Neuronal stem cell (in vitro differentiated cells): ENCODE results near the gene DCT.

ENCODE experiments used
- DNase-seq: peaks from one replicate; pipeline ENCODE4 v3.0.0-alpha.2; 2013; ENCODE audit warnings: low spot score
- H2AFZ ChIP-seq: one replicate; pipeline ENCODE4 v1.6.1; 2013; ENCODE audit warnings: mild to moderate bottlenecking, low read length, inconsistent platforms
- H2AK5ac ChIP-seq: 2 replicates; pipeline ENCODE4 v1.6.1; 2013; ENCODE audit warnings: low read depth, mild to moderate bottlenecking, inconsistent platforms, low read length, moderate library complexity, mixed read lengths
- H2BK120ac ChIP-seq: 2 replicates; pipeline ENCODE4 v1.6.1; 2013; ENCODE audit warnings: low read depth, mild to moderate bottlenecking, inconsistent platforms, low read length, moderate library complexity, mixed read lengths
- H2BK12ac ChIP-seq: one replicate; pipeline ENCODE4 v1.6.1; 2013; ENCODE audit warnings: low read length, inconsistent platforms
- H2BK15ac ChIP-seq: 2 replicates; pipeline ENCODE4 v1.6.1; 2013; ENCODE audit warnings: mild to moderate bottlenecking, low read length, inconsistent platforms, mixed read lengths
- H2BK5ac ChIP-seq: one replicate; pipeline ENCODE4 v1.6.1; 2013; ENCODE audit warnings: inconsistent platforms, mild to moderate bottlenecking, low read length, moderate library complexity
- H3K14ac ChIP-seq: one replicate; pipeline ENCODE4 v1.6.1; 2013; ENCODE audit warnings: low read length, inconsistent platforms
- H3K18ac ChIP-seq: 2 replicates; pipeline ENCODE4 v1.6.1; 2013; ENCODE audit warnings: low read length, inconsistent platforms
- H3K23ac ChIP-seq: 2 replicates; pipeline ENCODE4 v1.6.1; 2013; ENCODE audit warnings: low read depth, mild to moderate bottlenecking, mixed read lengths, low read length, inconsistent platforms; ENCODE audit not compliant: poor library complexity
- H3K27ac ChIP-seq: replicated peaks from 3 replicates; pipeline ENCODE4 v1.5.1; 2013; ENCODE audit warnings: low read length, inconsistent platforms
- H3K27me3 ChIP-seq, 3 experiments: 2 replicates each; pipeline ENCODE4 v1.6.1; 2013; ENCODE audit warnings: low read length in 3 of 3, mild to moderate bottlenecking in 2 of 3, inconsistent platforms in 1 of 3, low read depth in 1 of 3, mixed read lengths in 1 of 3, moderate library complexity in 1 of 3; ENCODE audit not compliant: control insufficient read depth in 3 of 3, insufficient read depth in 3 of 3
- H3K36me3 ChIP-seq, 2 donors: replicated peaks in 1 of 2; 2 replicates each; pipeline ENCODE4 v1.6.1; 2013; ENCODE audit warnings: low read length in 2 of 2; ENCODE audit not compliant: control insufficient read depth in 2 of 2, insufficient read depth in 2 of 2
- H3K4ac ChIP-seq: 2 replicates; pipeline ENCODE4 v1.6.1; 2013; ENCODE audit warnings: inconsistent platforms, mild to moderate bottlenecking, low read length, moderate library complexity
- H3K4me1 ChIP-seq, 2 donors: 1 replicate in 1 of 2; 2 replicates in 1 of 2; pipeline ENCODE4 v1.6.1; 2013; ENCODE audit warnings: low read length in 2 of 2, low read depth in 1 of 2; ENCODE audit not compliant: control insufficient read depth in 2 of 2, insufficient read depth in 1 of 2
- H3K4me2 ChIP-seq: one replicate; pipeline ENCODE4 v1.6.1; 2013; ENCODE audit warnings: mild to moderate bottlenecking, low read length, inconsistent platforms; ENCODE audit not compliant: insufficient read depth, poor library complexity, severe bottlenecking
- H3K4me3 ChIP-seq, 2 donors: 2 replicates each; pipeline ENCODE4 v1.5.1; 2013; ENCODE audit warnings: low read length in 2 of 2, mild to moderate bottlenecking in 2 of 2, inconsistent platforms in 1 of 2, moderate library complexity in 1 of 2
- H3K79me1 ChIP-seq: one replicate; pipeline ENCODE4 v1.6.1; 2013; ENCODE audit warnings: low read depth, mild to moderate bottlenecking, inconsistent platforms, low read length, moderate library complexity
- H3K9ac ChIP-seq: one replicate; pipeline ENCODE4 v1.6.1; 2013; ENCODE audit warnings: mild to moderate bottlenecking, low read depth, low read length, inconsistent platforms; ENCODE audit not compliant: poor library complexity
- H3K9me3 ChIP-seq, 2 donors: replicated peaks in 1 of 2; 2 replicates each; pipeline versions ENCODE3 to v1.6.1; 2013; ENCODE audit warnings: low read length in 2 of 2, mild to moderate bottlenecking in 2 of 2, inconsistent platforms in 1 of 2, low read depth in 1 of 2, mixed read lengths in 1 of 2, moderate library complexity in 1 of 2; ENCODE audit not compliant: control insufficient read depth in 2 of 2, insufficient read depth in 1 of 2
- H4K8ac ChIP-seq: one replicate; pipeline ENCODE4 v1.6.1; 2013; ENCODE audit warnings: low read depth, mild to moderate bottlenecking, inconsistent platforms, low read length, moderate library complexity
- H4K91ac ChIP-seq: one replicate; pipeline ENCODE4 v1.6.1; 2013; ENCODE audit warnings: low read length, low read depth, mild to moderate bottlenecking, inconsistent platforms; ENCODE audit not compliant: poor library complexity
- WGBS, 2 donors: extraction: QIAGEN DNeasy Blood & Tissue Kit; methylation state at CpG; one replicate each; pipeline ENCODE4 v1.1.7; 2013; ENCODE audit warnings: missing lambda C conversion rate in 2 of 2, mixed read lengths in 1 of 2; ENCODE audit not compliant: insufficient read length in 2 of 2, insufficient replicate concordance in 1 of 2; ENCODE audit errors: extremely low coverage in 2 of 2; 5-methylcytosine and 5-hydroxymethylcytosine counted together

Gene DCT

DNA sequence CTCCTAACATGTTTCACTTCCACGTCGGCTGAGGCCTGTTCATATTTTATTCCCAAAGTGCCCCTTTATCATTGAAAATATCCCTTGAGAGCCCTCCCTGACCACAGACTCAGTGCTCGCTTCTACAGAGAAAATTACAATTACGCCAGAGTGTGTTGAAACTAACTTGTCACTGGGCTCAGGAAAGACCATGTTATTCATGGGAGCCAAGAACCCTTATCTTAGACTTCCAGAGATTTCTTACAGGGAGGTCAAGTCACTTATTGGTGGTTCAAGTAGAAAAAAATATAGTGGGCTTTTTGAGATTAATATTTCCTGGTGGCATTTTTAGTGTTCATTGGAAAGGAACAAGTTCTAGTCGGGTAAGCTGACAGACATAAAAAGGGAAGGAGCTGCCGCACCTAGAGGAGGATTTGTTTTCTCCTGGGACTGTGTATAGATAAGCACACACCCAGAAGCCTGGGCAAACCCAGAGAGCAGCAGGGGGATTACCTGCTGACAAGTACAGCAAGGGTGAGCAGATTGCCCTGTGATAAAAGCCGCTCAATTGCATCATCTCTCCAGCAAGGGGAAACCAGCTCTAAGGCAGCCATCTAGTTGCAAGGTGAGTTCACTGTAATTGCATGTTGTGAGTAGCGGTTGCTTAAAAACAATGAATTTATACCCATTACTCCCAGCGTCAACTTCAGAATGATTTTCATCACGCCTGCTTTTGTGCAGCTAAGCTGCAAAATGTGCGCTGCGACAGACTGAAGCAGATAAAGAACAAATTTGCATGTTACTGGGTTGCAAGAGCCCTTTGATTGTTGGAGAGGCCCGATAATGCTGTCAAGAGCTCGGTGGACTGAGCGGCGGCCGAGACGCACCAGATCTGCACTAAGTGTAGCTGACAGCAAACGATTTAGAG is 46.2 kb downstream of the DCT start:
- Histone ChIP-seq H3K27ac (no peak overlapping the region), H3K14ac (no peak overlapping the region), H3K4me2 (no peak overlapping the region), H3K36me3 (no peaks in the 10 kb centered on the region), H2AFZ (peak overlapping the region; percentile 52), H4K8ac (no peak overlapping the region), H3K4me1 (peaks cover 0 to 6% of the 10 kb centered on the region in 2 donors), H3K4me3 (no peak overlapping the region), H3K79me1 (no peaks in the 10 kb centered on the region), H3K23ac (no peak overlapping the region), H3K9ac (no peak overlapping the region), H3K9me3 (no peaks in the 10 kb centered on the region), H2BK120ac (no peak overlapping the region), H2BK5ac (no peak overlapping the region), H2AK5ac (no peak overlapping the region), H3K18ac (no peak overlapping the region), H4K91ac (no peak overlapping the region), H2BK12ac (no peak overlapping the region), H3K27me3 (peaks cover 0 to 5% (median 0%) of the 10 kb centered on the region in 3 experiments), H3K4ac (no peak overlapping the region), H2BK15ac (no peak overlapping the region)
- no CpG with 5 or more reads among the region's 19 CpGs for WGBS, 2 donors
- no peak for DNase-seq

DNA sequence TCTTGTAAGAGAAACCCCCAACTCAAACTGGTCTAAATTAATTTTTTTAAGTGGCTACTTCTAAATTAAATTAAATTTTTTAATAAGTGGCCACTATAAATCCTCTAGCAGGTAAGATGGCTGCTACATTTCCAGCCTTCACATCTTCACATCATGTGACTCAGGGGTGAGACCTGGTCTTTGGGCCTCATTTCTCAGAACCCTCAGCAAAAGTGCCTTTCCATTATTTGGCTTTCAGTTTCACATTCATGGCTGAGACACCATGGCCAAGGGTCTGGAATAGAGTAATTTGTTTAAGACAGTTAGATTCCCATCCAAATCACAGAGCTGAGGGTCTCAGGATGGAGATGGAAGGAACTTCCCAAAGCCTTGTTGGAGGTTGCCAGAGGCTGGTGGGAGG is 47.5 kb downstream of the DCT start:
- no peak overlapping the region for H3K14ac ChIP-seq
- DNase-seq: no peak
- H2AK5ac ChIP-seq: no peak overlapping the region
- no peak overlapping the region for H3K27ac ChIP-seq
- H3K4me3 ChIP-seq: no peak overlapping the region
- no peaks in the 10 kb centered on the region for H3K36me3 ChIP-seq
- H3K27me3 ChIP-seq: peaks cover 0 to 12% (median 0%) of the 10 kb centered on the region in 3 experiments
- H2BK12ac ChIP-seq: no peak overlapping the region
- no peak overlapping the region for H3K4ac ChIP-seq
- H2BK15ac ChIP-seq: no peak overlapping the region
- no peak overlapping the region for H3K18ac ChIP-seq
- H4K8ac ChIP-seq: no peak overlapping the region
- H3K4me1 ChIP-seq: peaks cover 0 to 6% of the 10 kb centered on the region in 2 donors
- no peak overlapping the region for H2BK5ac ChIP-seq
- no peaks in the 10 kb centered on the region for H3K9me3 ChIP-seq
- H3K4me2 ChIP-seq: no peak overlapping the region
- H3K23ac ChIP-seq: no peak overlapping the region
- no peak overlapping the region for H2BK120ac ChIP-seq
- no peak overlapping the region for H4K91ac ChIP-seq
- H3K9ac ChIP-seq: no peak overlapping the region
- no peaks in the 10 kb centered on the region for H3K79me1 ChIP-seq
- H2AFZ ChIP-seq: peak overlapping the region; percentile 15

GRCh38 chr13:94431574-94431973 is 47.9 kb downstream of the DCT start:
- Histone ChIP-seq H3K18ac (no peak overlapping the region), H3K23ac (no peak overlapping the region), H3K9me3 (no peaks in the 10 kb centered on the region), H2BK12ac (no peak overlapping the region), H3K4me1 (peaks cover 0 to 6% of the 10 kb centered on the region in 2 donors), H3K4me3 (no peak overlapping the region), H3K79me1 (no peaks in the 10 kb centered on the region), H3K27me3 (peaks cover 0 to 12% (median 0%) of the 10 kb centered on the region in 3 experiments), H3K36me3 (no peaks in the 10 kb centered on the region), H4K91ac (no peak overlapping the region), H3K14ac (no peak overlapping the region), H2BK15ac (no peak overlapping the region), H3K27ac (no peak overlapping the region), H3K4ac (no peak overlapping the region), H2AFZ (no peak overlapping the region), H3K9ac (no peak overlapping the region), H2BK5ac (no peak overlapping the region), H2AK5ac (no peak overlapping the region), H4K8ac (no peak overlapping the region), H3K4me2 (no peak overlapping the region), H2BK120ac (no peak overlapping the region)
- DNase-seq: no peak
- WGBS, 2 donors: no CpG with 5 or more reads among the region's 2 CpGs

DNA sequence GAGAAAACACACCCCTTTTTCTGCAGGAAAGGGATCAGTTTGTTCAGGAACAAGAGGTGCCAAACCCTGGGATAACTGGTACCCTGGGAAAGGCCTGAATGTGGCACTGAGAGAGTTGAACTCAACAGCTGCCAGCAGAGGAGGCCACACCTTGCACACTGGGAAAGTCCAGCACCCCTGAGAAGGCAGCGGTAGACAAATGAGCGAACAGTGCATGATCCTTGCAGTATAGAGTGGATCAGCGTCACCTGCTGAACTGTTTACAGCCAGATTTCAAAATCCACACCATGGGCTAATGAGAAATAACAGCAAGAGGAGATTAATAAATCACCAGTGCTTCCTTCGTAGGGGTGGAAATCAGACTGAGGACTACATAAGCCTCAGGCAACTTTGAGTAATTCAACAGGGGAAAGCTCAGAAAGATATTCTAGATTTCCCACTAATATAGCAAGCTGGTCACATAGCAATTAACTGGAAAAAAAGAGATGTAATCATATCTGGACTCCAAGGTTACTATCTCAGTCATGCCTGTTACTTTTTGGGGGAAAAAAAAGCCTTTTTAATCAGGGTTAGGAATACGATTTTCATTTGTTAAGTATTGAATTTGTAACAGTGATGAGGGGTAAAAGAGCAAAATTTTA is 52.0 kb downstream of the DCT start:
- Histone ChIP-seq H3K18ac (no peak overlapping the region), H4K8ac (no peak overlapping the region), H2BK12ac (no peak overlapping the region), H2BK15ac (no peak overlapping the region), H3K4me1 (peaks cover 0 to 2% of the 10 kb centered on the region in 2 donors), H3K9me3 (no peaks in the 10 kb centered on the region), H2BK5ac (no peak overlapping the region), H2AK5ac (no peak overlapping the region), H3K36me3 (no peaks in the 10 kb centered on the region), H3K27me3 (peaks cover 0 to 12% (median 0%) of the 10 kb centered on the region in 3 experiments), H2BK120ac (no peak overlapping the region), H3K4me3 (no peak overlapping the region), H4K91ac (no peak overlapping the region), H2AFZ (no peak overlapping the region), H3K14ac (no peak overlapping the region), H3K4me2 (no peak overlapping the region), H3K79me1 (no peaks in the 10 kb centered on the region), H3K23ac (no peak overlapping the region), H3K9ac (no peak overlapping the region), H3K4ac (no peak overlapping the region), H3K27ac (no peak overlapping the region)
- WGBS, 2 donors: no CpG with 5 or more reads among the region's 5 CpGs
- no peak for DNase-seq
